IMR-90 (cell line): ENCODE results near the gene GPC6. TPM values are rescaled to one million over a fixed set of nuclear protein-coding genes. Genes with fewer than 3 reads are reported as not detected.

Experiments used
- ATAC-seq: fragments of 200-7000 bp; cut with Tn5 transposase; 2 replicates; pipeline ENCODE4 v1.9.1; 2020; ENCODE audit warnings: low read depth, mild to moderate bottlenecking, moderate library complexity
- BruUV-seq: library from RNA; stranded (reverse); fragments of 400-500 nt; replicated peaks from 2 replicates; lab custom pipeline; 2021; lab: Mats Ljungman, UMichigan
- CTCF ChIA-PET: fragments of 300-600 bp; formaldehyde crosslinking; extraction: SDS; loops from one replicate; lab custom pipeline; 2021; ENCODE audit warnings: antibody characterized with exemption; lab: Yijun Ruan, JAX
- POLR2A ChIA-PET: fragments of 300-600 bp; sonication (Branson Sonifier 250); formaldehyde crosslinking; loops from one replicate; lab custom pipeline; 2022; ENCODE audit warnings: antibody characterized with exemption; ENCODE audit not compliant: unreplicated experiment; lab: Charles Lee
- DNase-seq: peaks from one replicate; pipeline ENCODE4 v3.0.0; 2013
- H2AFZ ChIP-seq: replicated peaks from 2 replicates; pipeline ENCODE3; 2013; ENCODE audit warnings: low read length, mild to moderate bottlenecking; ENCODE audit not compliant: poor library complexity
- H2AK5ac ChIP-seq: 2 replicates; pipeline ENCODE4 v1.6.1; 2013; ENCODE audit warnings: low read depth, low read length, inconsistent platforms
- H2AK9ac ChIP-seq: replicated peaks from 2 replicates; pipeline ENCODE3; 2013; ENCODE audit warnings: mild to moderate bottlenecking, low read depth, low read length, moderate library complexity; ENCODE audit not compliant: poor library complexity
- H2BK120ac ChIP-seq: 2 replicates; pipeline ENCODE4 v1.6.1; 2013; ENCODE audit warnings: low read depth, low read length, inconsistent platforms
- H2BK15ac ChIP-seq: 3 replicates; pipeline ENCODE4 v1.6.1; 2013; ENCODE audit warnings: low read depth, low read length, inconsistent platforms
- H2BK20ac ChIP-seq: 2 replicates; pipeline ENCODE4 v1.6.1; 2013; ENCODE audit warnings: low read depth, mild to moderate bottlenecking, inconsistent platforms, low read length, moderate library complexity
- H2BK5ac ChIP-seq: 2 replicates; pipeline ENCODE4 v1.6.1; 2013; ENCODE audit warnings: mild to moderate bottlenecking, low read depth, low read length, inconsistent platforms; ENCODE audit not compliant: poor library complexity, severe bottlenecking
- H3K14ac ChIP-seq: replicated peaks from 2 replicates; pipeline ENCODE4 v1.6.1; 2013; ENCODE audit warnings: low read depth, low read length, inconsistent platforms
- H3K18ac ChIP-seq: 2 replicates; pipeline ENCODE4 v1.6.1; 2013; ENCODE audit warnings: low read depth, low read length, control low read depth
- H3K23ac ChIP-seq: 2 replicates; pipeline ENCODE4 v1.6.1; 2013; ENCODE audit warnings: low read depth, low read length, inconsistent platforms
- H3K27ac ChIP-seq: 2 replicates; pipeline ENCODE4 v1.5.1; 2013; ENCODE audit warnings: mild to moderate bottlenecking, control low read depth, low read length; ENCODE audit not compliant: insufficient read depth
- H3K27me3 ChIP-seq: 2 replicates; pipeline ENCODE4 v1.6.1; 2013; ENCODE audit warnings: low read length; ENCODE audit not compliant: control insufficient read depth, insufficient read depth
- H3K36me3 ChIP-seq: 2 replicates; pipeline ENCODE4 v1.6.1; 2013; ENCODE audit warnings: low read length, mixed read lengths; ENCODE audit not compliant: control insufficient read depth, insufficient read depth
- H3K4ac ChIP-seq: 2 replicates; pipeline ENCODE4 v1.6.1; 2013; ENCODE audit warnings: low read depth, low read length, inconsistent platforms
- H3K4me1 ChIP-seq: 2 replicates; pipeline ENCODE4 v1.6.1; 2013; ENCODE audit warnings: low read length, mixed read lengths; ENCODE audit not compliant: control insufficient read depth, insufficient read depth
- H3K4me2 ChIP-seq: 2 replicates; pipeline ENCODE4 v1.6.1; 2013; ENCODE audit warnings: low read depth, mild to moderate bottlenecking, control low read depth, low read length, moderate library complexity
- H3K4me3 ChIP-seq: 2 replicates; pipeline ENCODE4 v1.5.1; 2013; ENCODE audit warnings: low read depth, mild to moderate bottlenecking, control low read depth, low read length, moderate library complexity; ENCODE audit not compliant: insufficient read depth
- H3K56ac ChIP-seq: 2 replicates; pipeline ENCODE4 v1.6.1; 2013; ENCODE audit warnings: low read length, inconsistent platforms; ENCODE audit not compliant: insufficient read depth; ENCODE audit errors: extremely low read depth
- H3K79me1 ChIP-seq, 2 experiments: 2 replicates each; pipeline ENCODE4 v1.6.1; 2013; ENCODE audit warnings: low read length in 2 of 2, inconsistent platforms in 1 of 2, low read depth in 1 of 2
- H3K9ac ChIP-seq: 2 replicates; pipeline ENCODE4 v1.6.1; 2013; ENCODE audit warnings: low read depth, low read length, control low read depth
- H3K9me1 ChIP-seq: 2 replicates; pipeline ENCODE4 v1.6.1; 2013; ENCODE audit warnings: low read length, inconsistent platforms; ENCODE audit not compliant: insufficient read depth
- H3K9me3 ChIP-seq: 2 replicates; pipeline ENCODE4 v1.6.1; 2013; ENCODE audit warnings: low read length; ENCODE audit not compliant: control insufficient read depth, insufficient read depth
- H4K20me1 ChIP-seq: 2 replicates; pipeline ENCODE4 v1.6.1; 2013; ENCODE audit warnings: low read length, inconsistent platforms; ENCODE audit not compliant: insufficient read depth
- H4K5ac ChIP-seq: 2 replicates; pipeline ENCODE4 v1.6.1; 2013; ENCODE audit warnings: mild to moderate bottlenecking, low read depth, low read length, control low read depth
- H4K8ac ChIP-seq, 2 experiments: 2 replicates each; pipeline ENCODE4 v1.6.1; 2013; ENCODE audit warnings: low read depth in 2 of 2, low read length in 2 of 2, control low read depth in 1 of 2, inconsistent platforms in 1 of 2
- H4K91ac ChIP-seq: 2 replicates; pipeline ENCODE4 v1.6.1; 2013; ENCODE audit warnings: low read depth, low read length, inconsistent platforms; ENCODE audit not compliant: insufficient read depth
- BHLHE40 ChIP-seq: fragments of 150-350 bp; IDR thresholded peaks from 2 replicates; pipeline ENCODE4 v1.6.1; 2016; ENCODE audit warnings: mild to moderate bottlenecking, low read depth, low read length
- CEBPB ChIP-seq: IDR thresholded peaks from 2 replicates; pipeline ENCODE4 v1.6.1; 2012; ENCODE audit warnings: low read depth, low read length, improper control_type of control experiment
- CHD1 ChIP-seq: IDR thresholded peaks from 2 replicates; pipeline ENCODE4 v1.6.1; 2012; ENCODE audit warnings: low read depth, low read length, improper control_type of control experiment
- FOS ChIP-seq: fragments of 150-350 bp; IDR thresholded peaks from 2 replicates; pipeline ENCODE4 v1.6.1; 2016; ENCODE audit warnings: low read depth, low read length
- MAFK ChIP-seq: IDR thresholded peaks from 2 replicates; pipeline ENCODE4 v1.6.1; 2012; ENCODE audit warnings: low read depth, low read length, improper control_type of control experiment
- MAZ ChIP-seq: IDR thresholded peaks from 2 replicates; pipeline ENCODE4 v1.6.1; 2012; ENCODE audit warnings: low read depth, mild to moderate bottlenecking, low read length, improper control_type of control experiment, moderate library complexity, borderline replicate concordance
- NFE2L2 ChIP-seq: fragments of 150-350 bp; IDR thresholded peaks from 2 replicates; pipeline ENCODE4 v1.6.1; 2016; ENCODE audit warnings: low read depth, mild to moderate bottlenecking, low read length
- RAD21 ChIP-seq: IDR thresholded peaks from 2 replicates; pipeline ENCODE4 v1.6.1; 2012; ENCODE audit warnings: low read length, improper control_type of control experiment
- RCOR1 ChIP-seq: IDR thresholded peaks from 2 replicates; pipeline ENCODE4 v1.6.1; 2012; ENCODE audit warnings: mild to moderate bottlenecking, low read length, improper control_type of control experiment; ENCODE audit not compliant: insufficient replicate concordance
- SMC3 ChIP-seq: fragments of 150-350 bp; IDR thresholded peaks from 2 replicates; pipeline ENCODE4 v1.6.1; 2016; ENCODE audit warnings: low read depth, mild to moderate bottlenecking, antibody characterized with exemption, low read length, moderate library complexity
- WGBS, 2 experiments: methylation state at CpG; one replicate each; pipeline versions ENCODE4 v1.1.5 to v1.1.7; 2013; ENCODE audit warnings: missing lambda C conversion rate in 2 of 2; ENCODE audit not compliant: insufficient read length in 1 of 2; ENCODE audit errors: extremely low coverage in 2 of 2; 5-methylcytosine and 5-hydroxymethylcytosine counted together
- dilution Hi-C: fragments of 300-500 bp; cut with HindIII; formaldehyde crosslinking; loops from one replicate; pipeline ENCODE4 v1.14.3; 2018; ENCODE audit warnings: low sequenced_read_pairs; ENCODE audit not compliant: unreplicated experiment
- in situ Hi-C: fragments of 300-500 bp; cut with MboI; formaldehyde crosslinking; loops from 3 replicates; pipeline ENCODE4 v1.14.3; 2019; ENCODE audit warnings: low sequenced_read_pairs, inconsistent platforms, mixed read lengths
- intact Hi-C: fragments of 100-400 bp; cut with micrococcal nuclease; formaldehyde crosslinking; loops from 2 replicates; pipeline ENCODE4 v1.10.0; 2022
- polyA plus RNA-seq, 3 experiments: library from polyadenylated mRNA; depleted of rRNA; stranded (reverse); fragments of >200 nt; gene quantifications; 2 replicates each; pipeline ENCODE4 v1.2.3, GENCODE V29; 2012; ENCODE audit warnings: low replicate concordance in 1 of 3
- total RNA-seq: library from RNA; depleted of rRNA; stranded (reverse); fragments of >200 nt; gene quantifications from 2 replicates; pipeline ENCODE4 v1.2.3, GENCODE V29; 2012
- TF ChIP-seq, protein P1 (sequence below): conservative IDR thresholded peaks from 2 replicates; pipeline ENCODE4 v1.5.1; 2012; ENCODE audit warnings: mild to moderate bottlenecking, low read depth, low read length, improper control_type of control experiment
- TF ChIP-seq, protein P2 (sequence below): fragments of 150-350 bp; IDR thresholded peaks from 2 replicates; pipeline ENCODE4 v1.6.1; 2016; ENCODE audit warnings: low read depth, mild to moderate bottlenecking, low read length, moderate library complexity, borderline replicate concordance

The GPC6 gene
- total and polyA plus RNA-seq, 2 of the 4 experiments (the other 2 are of a cell fraction): 14.9 to 39.4 TPM

DNA sequence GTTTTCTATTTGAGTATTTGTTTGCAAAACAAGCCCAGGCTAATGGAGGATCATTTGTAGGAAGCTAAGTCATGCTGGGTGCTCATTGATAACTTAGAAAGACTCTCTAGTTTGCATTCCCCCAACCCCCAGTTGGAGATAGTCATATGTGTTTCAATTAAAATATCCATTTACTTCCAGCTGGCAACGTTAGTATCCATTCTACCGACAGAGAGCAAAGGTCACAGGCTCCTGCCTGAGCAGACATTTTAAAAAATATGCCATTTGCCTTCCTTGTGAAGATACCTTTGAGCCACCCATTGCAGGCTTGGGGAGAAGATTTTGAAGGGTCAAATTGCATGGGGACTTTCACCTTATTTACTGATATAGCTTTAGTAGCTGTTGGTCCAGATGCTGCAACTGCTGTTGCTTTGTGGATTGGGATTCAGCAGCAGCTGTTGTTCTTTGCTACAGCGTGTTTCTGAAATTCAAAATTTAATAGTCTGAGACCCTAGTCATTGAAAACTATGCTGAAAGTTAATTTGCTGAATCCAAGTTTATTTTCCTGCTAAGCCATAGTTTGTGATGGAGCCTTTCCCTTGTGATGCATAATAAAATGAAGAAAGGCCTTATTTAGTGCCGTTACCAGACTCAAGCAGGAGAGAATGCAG is 335.1 kb downstream of the GPC6 start:
- Histone ChIP-seq H3K14ac (no peak overlapping the region), H3K27ac (no peak overlapping the region), H3K79me1 (no peaks in the 10 kb centered on the region), H3K36me3 (no peaks in the 10 kb centered on the region), H3K4me1 (no peaks in the 10 kb centered on the region; the same call in 1 of the 2 replicates), H3K23ac (no peak overlapping the region), H3K9ac (no peak overlapping the region), H2BK120ac (no peak overlapping the region), H2AK5ac (no peak overlapping the region), H3K9me1 (no peaks in the 10 kb centered on the region), H3K4me2 (no peak overlapping the region), H2BK20ac (no peak overlapping the region), H3K4ac (no peak overlapping the region), H4K8ac (no peak overlapping the region), H3K4me3 (no peak overlapping the region), H3K9me3 (no peaks in the 10 kb centered on the region), H3K18ac (no peak overlapping the region), H2AFZ (no peak overlapping the region), H4K20me1 (no peaks in the 10 kb centered on the region), H3K56ac (no peak overlapping the region), H2BK15ac (no peak overlapping the region), H4K5ac (no peak overlapping the region), H4K91ac (no peak overlapping the region), H2AK9ac (no peak overlapping the region), H3K27me3 (no peaks in the 10 kb centered on the region), H2BK5ac (no peak overlapping the region)
- in situ Hi-C loops (no loop called here), dilution Hi-C loops (no loop called here), intact Hi-C loops (no loop called here)
- no CpG with 5 or more reads among the region's 4 CpGs for WGBS, 2 experiments
- DNase-seq (no peak), ATAC-seq (no peak)
- POLR2A ChIA-PET: no interaction called here
- TF ChIP-seq MAZ (no peak), FOS (no peak), RAD21 (no peak), CHD1 (no peak), BHLHE40 (no peak), RCOR1 (no peak), CEBPB (no peak), MAFK (no peak), NFE2L2 (no peak), SMC3 (no peak)
- TF ChIP-seq, protein P1, sequence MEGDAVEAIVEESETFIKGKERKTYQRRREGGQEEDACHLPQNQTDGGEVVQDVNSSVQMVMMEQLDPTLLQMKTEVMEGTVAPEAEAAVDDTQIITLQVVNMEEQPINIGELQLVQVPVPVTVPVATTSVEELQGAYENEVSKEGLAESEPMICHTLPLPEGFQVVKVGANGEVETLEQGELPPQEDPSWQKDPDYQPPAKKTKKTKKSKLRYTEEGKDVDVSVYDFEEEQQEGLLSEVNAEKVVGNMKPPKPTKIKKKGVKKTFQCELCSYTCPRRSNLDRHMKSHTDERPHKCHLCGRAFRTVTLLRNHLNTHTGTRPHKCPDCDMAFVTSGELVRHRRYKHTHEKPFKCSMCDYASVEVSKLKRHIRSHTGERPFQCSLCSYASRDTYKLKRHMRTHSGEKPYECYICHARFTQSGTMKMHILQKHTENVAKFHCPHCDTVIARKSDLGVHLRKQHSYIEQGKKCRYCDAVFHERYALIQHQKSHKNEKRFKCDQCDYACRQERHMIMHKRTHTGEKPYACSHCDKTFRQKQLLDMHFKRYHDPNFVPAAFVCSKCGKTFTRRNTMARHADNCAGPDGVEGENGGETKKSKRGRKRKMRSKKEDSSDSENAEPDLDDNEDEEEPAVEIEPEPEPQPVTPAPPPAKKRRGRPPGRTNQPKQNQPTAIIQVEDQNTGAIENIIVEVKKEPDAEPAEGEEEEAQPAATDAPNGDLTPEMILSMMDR: no peak
- TF ChIP-seq, protein P2, sequence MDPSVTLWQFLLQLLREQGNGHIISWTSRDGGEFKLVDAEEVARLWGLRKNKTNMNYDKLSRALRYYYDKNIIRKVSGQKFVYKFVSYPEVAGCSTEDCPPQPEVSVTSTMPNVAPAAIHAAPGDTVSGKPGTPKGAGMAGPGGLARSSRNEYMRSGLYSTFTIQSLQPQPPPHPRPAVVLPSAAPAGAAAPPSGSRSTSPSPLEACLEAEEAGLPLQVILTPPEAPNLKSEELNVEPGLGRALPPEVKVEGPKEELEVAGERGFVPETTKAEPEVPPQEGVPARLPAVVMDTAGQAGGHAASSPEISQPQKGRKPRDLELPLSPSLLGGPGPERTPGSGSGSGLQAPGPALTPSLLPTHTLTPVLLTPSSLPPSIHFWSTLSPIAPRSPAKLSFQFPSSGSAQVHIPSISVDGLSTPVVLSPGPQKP: no peak
- CTCF ChIA-PET: interaction anchor here (0.6 kb wide), 1 partner anchor 853 kb away, joined by 5 read pairs; no protein-coding TSS in a partner anchor
- no TSS peak for BruUV-seq
